GM13977 (cell line): ENCODE measurements around the gene C10orf120.

Source experiments
- DNase-seq: peaks from one replicate; pipeline ENCODE4 v3.0.0; 2012; ENCODE audit warnings: low spot score
- in situ Hi-C: fragments of 300-500 bp; cut with MboI; formaldehyde crosslinking; loops from one replicate; pipeline ENCODE4 v1.12.0; 2022; ENCODE audit warnings: low sequenced_read_pairs, low pct_unique_long_range_greater_than_20kb, mixed read lengths, inconsistent platforms; ENCODE audit not compliant: unreplicated experiment
- TF ChIP-seq, protein P1 (sequence below): IDR thresholded peaks from 2 replicates; pipeline ENCODE4 v1.5.1; 2012; ENCODE audit warnings: mild to moderate bottlenecking, control low read depth; ENCODE audit not compliant: insufficient read depth; ENCODE audit errors: extremely low read depth, missing control alignments

Gene C10orf120

DNA sequence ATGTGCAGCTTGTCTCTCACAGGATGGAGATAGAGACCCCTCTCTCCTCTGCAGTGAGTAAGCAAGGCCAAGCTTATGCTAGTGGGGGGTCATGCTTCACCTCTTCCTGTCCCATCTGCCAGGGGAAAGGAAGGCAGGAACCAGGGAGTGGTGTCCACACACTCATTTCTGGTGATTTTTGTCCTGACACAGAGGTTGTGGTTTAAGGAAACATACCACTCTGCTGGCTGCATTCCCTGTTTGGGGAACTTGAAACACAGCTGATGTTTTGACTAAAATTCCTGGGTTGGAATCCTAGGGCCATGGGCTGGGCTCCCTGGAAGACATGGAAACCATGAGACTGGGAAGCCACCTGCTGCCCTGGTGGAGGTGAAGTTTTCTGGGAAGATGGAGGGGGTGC lies 21.4 kb downstream of the C10orf120 start:
- TF ChIP-seq, protein P1, sequence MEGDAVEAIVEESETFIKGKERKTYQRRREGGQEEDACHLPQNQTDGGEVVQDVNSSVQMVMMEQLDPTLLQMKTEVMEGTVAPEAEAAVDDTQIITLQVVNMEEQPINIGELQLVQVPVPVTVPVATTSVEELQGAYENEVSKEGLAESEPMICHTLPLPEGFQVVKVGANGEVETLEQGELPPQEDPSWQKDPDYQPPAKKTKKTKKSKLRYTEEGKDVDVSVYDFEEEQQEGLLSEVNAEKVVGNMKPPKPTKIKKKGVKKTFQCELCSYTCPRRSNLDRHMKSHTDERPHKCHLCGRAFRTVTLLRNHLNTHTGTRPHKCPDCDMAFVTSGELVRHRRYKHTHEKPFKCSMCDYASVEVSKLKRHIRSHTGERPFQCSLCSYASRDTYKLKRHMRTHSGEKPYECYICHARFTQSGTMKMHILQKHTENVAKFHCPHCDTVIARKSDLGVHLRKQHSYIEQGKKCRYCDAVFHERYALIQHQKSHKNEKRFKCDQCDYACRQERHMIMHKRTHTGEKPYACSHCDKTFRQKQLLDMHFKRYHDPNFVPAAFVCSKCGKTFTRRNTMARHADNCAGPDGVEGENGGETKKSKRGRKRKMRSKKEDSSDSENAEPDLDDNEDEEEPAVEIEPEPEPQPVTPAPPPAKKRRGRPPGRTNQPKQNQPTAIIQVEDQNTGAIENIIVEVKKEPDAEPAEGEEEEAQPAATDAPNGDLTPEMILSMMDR: no peak
- in situ Hi-C loops: no loop called here
- no peak for DNase-seq

- TF ChIP-seq, protein P1: no peak
- in situ Hi-C loops: no loop called here
- DNase-seq: no peak
Observed at GRCh38 chr10:122675278-122675677, 24.4 kb downstream of the C10orf120 start.

- TF ChIP-seq, protein P1: no peak
- DNase-seq: no peak
- in situ Hi-C loops: no loop called here
Observed at GRCh38 chr10:122674781-122675180, 24.9 kb downstream of the C10orf120 start.

DNA sequence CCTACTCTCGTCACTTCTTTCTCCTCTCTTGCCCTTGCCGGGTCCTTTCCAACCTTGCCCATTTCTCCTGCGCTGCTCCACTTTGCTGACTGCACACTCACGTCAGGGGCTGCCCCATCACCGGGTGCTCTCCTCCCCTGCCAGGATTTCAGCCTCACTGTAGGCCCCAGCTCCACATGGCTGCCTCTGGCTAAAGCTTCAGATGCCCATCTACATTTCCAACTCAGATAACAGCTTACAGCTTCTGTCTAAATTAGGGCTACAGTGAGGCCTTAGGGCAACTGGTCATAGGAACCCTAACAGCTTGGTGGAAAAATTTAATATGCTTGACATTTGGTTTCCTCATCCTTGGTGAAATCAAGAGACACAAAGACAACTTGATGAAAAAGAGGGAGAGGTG lies 25.9 kb downstream of the C10orf120 start:
- in situ Hi-C loops: no loop called here
- DNase-seq: no peak
- TF ChIP-seq, protein P1: no peak

DNA sequence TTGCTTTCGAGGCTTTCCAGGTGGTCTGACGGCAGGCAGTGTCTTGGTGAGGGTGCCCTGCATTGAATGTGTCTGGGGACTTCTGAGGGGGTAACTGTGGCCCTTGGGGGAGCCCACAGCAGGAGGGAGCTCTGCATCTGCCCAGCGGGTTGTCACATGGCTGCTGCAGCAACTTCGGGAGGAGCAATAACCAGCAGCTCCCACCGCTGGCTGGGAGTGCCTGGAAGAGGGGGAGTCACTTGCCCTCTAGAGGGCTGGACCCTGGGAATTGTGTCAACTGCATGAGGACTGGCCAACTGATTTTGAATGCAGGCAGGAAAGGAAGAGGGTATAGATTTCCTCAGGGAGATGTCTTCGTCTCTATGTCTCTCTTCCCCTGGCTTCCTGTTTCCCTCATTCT lies 26.4 kb downstream of the C10orf120 start:
- TF ChIP-seq, protein P1: no peak
- in situ Hi-C loops: no loop called here
- DNase-seq: no peak

DNA sequence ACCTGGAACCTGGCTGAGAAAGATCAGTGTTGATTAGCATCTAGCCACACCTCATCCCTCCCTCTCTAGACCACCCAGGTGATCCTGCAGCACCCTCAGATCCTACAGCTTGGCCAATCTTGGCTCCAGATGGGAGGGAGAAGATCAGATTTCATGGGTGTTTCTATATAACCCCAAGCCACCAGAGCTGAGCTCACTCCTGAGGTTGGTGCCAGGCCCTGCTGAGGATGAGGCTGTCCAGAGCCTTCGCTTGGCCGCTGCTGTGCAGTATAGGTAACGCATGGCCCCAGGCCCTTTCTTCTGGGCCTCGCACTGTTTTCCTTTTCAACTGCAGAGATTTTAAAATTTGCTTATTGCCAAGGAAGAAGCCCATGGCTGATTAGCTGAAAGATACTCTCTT lies 27.0 kb downstream of the C10orf120 start:
- TF ChIP-seq, protein P1: no peak
- in situ Hi-C loops: no loop called here
- no peak for DNase-seq

DNA sequence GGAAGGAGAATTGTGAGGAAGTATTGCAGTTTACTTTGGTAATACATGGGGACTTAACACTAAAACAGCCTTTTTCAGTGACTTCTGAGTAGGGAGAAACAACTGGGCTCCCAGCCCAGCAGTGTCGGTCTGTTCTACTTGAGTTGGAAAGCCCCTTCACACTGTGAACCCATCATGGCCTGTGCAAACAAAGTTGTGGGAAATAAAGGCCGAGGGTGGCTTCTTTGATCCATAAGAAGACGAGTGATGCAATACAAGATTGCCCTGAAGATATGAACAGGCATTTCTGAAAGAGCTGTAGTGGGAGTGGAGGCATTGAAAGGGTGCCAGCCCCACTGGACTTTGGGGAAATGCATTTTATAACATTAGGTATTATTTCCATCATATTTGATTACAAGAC lies 28.3 kb downstream of the C10orf120 start:
- DNase-seq: no peak
- in situ Hi-C loops: no loop called here
- TF ChIP-seq, protein P1: no peak
